Uterus (tissue), 2 donors: ENCODE measurements around the gene PTPRE.

Experiments used
- POLR2A ChIP-seq, 2 donors: fragments of 450-650 bp; IDR thresholded peaks; one replicate each; pipeline ENCODE4 v1.6.1; 2016; ENCODE audit warnings: antibody characterized with exemption in 2 of 2, mild to moderate bottlenecking in 1 of 2, moderate library complexity in 1 of 2
- TF ChIP-seq, protein P1 (sequence below), 4 experiments: fragments of 200-600 bp in 2 of 4; fragments of 450-650 bp in 2 of 4; sonication (generic) in 2 of 4; IDR thresholded peaks; one replicate each; pipeline ENCODE4 v1.5.1; 2016 to 2019; ENCODE audit warnings: antibody characterized with exemption in 4 of 4, mild to moderate bottlenecking in 2 of 4, moderate library complexity in 1 of 4

DNA sequence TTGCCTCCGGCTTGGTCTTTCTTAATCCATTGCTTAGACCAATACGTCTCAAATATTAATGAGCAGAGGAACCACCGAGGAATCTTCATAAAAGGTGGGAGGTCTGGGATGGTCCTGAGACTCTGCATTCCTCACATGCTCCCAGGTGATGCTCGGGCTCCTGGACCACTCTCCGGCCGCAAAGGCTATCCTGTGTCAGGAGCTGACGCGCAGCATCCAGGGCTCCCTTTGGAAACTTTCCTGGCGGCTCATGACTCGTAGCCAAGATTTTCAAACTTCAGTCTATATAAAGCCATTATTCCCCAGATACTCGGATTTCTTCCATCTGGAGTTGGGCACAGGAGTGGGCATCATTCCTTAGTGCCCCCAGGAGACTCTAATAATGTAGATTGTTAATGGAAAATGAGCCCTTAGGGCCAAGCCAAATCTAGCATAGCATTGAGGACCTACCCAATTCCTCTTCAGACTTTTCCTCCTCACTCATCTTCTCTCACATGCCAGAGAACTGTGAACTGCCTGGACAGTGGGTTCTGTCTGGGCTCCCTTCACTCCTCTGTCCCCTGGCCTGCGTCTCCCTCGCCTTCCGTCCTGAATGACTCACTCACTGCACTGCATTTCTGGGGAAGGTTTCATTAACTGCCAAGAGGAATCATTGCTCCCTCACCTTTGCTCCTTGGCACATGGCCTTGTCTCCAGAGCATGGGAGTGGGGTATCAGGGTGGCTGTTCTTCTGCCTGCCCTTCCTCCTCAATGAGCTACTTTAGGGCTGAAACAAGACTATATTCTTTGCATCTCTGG is 130.0 kb downstream of the PTPRE start:
- TF ChIP-seq, protein P1, sequence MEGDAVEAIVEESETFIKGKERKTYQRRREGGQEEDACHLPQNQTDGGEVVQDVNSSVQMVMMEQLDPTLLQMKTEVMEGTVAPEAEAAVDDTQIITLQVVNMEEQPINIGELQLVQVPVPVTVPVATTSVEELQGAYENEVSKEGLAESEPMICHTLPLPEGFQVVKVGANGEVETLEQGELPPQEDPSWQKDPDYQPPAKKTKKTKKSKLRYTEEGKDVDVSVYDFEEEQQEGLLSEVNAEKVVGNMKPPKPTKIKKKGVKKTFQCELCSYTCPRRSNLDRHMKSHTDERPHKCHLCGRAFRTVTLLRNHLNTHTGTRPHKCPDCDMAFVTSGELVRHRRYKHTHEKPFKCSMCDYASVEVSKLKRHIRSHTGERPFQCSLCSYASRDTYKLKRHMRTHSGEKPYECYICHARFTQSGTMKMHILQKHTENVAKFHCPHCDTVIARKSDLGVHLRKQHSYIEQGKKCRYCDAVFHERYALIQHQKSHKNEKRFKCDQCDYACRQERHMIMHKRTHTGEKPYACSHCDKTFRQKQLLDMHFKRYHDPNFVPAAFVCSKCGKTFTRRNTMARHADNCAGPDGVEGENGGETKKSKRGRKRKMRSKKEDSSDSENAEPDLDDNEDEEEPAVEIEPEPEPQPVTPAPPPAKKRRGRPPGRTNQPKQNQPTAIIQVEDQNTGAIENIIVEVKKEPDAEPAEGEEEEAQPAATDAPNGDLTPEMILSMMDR (IDR thresholded peaks at IDR 0.05) = no peak
- TF ChIP-seq POLR2A (IDR thresholded peaks at IDR 0.05) = no peak
